GM23338 (cell line): ENCODE results near the gene AQP3. TPM values are rescaled to one million over a fixed set of nuclear protein-coding genes. Genes with fewer than 3 reads are reported as not detected.
A peak's percentile ranks its signal among the peaks of the same experiment; 100 is the strongest.

Experiments
- ATAC-seq: fragments of 200-7000 bp; cut with Tn5 transposase; 3 replicates; pipeline ENCODE4 v1.9.1; 2020
- DNase-seq: peaks from one replicate; pipeline ENCODE4 v3.0.0-alpha.2; 2015; ENCODE audit warnings: low spot score
- H2AFZ ChIP-seq: fragments of 200-600 bp; sonication (generic); 2 replicates; pipeline ENCODE4 v1.8.0; 2016; ENCODE audit warnings: antibody characterized with exemption, mild to moderate bottlenecking, moderate library complexity
- H3F3A ChIP-seq: fragments of 200-600 bp; sonication (generic); replicated peaks from 2 replicates; pipeline ENCODE4 v1.8.0; 2017; ENCODE audit warnings: antibody characterized with exemption, mixed run types, low read depth
- H3K27ac ChIP-seq: fragments of 200-600 bp; sonication (generic); 2 replicates; pipeline ENCODE4 v1.6.1; 2016; ENCODE audit warnings: low read depth
- H3K27me3 ChIP-seq: fragments of 200-600 bp; sonication (generic); 2 replicates; pipeline ENCODE4 v1.8.0; 2016; ENCODE audit warnings: mild to moderate bottlenecking, mixed run types, moderate library complexity; ENCODE audit not compliant: insufficient read depth
- H3K36me3 ChIP-seq: fragments of 200-600 bp; sonication (generic); 2 replicates; pipeline ENCODE4 v1.8.0; 2016; ENCODE audit warnings: mild to moderate bottlenecking; ENCODE audit not compliant: insufficient read depth
- H3K4me1 ChIP-seq: fragments of 200-600 bp; sonication (generic); 2 replicates; pipeline ENCODE4 v1.8.0; 2016; ENCODE audit warnings: mild to moderate bottlenecking, moderate library complexity; ENCODE audit not compliant: insufficient read depth
- H3K4me2 ChIP-seq: fragments of 200-600 bp; sonication (generic); 2 replicates; pipeline ENCODE4 v1.7.1; 2017; ENCODE audit warnings: mixed run types
- H3K4me3 ChIP-seq: fragments of 200-600 bp; sonication (generic); 2 replicates; pipeline ENCODE4 v1.6.1; 2016; ENCODE audit warnings: mixed run types
- H3K79me2 ChIP-seq: fragments of 200-600 bp; sonication (generic); replicated peaks from 2 replicates; pipeline ENCODE4 v1.8.0; 2017; ENCODE audit warnings: mild to moderate bottlenecking; ENCODE audit not compliant: insufficient read depth
- H3K9me2 ChIP-seq: fragments of 200-600 bp; sonication (generic); 2 replicates; pipeline ENCODE4 v1.8.0; 2017; ENCODE audit not compliant: insufficient read depth
- H4K20me1 ChIP-seq: fragments of 200-600 bp; sonication (generic); replicated peaks from 2 replicates; pipeline ENCODE4 v1.8.0; 2017; ENCODE audit warnings: mild to moderate bottlenecking; ENCODE audit not compliant: insufficient read depth
- H3K27ac Mint-ChIP-seq: 2 replicates; pipeline ENCODE4 v1.8.0; 2020; ENCODE audit warnings: inconsistent platforms, mild to moderate bottlenecking, moderate library complexity, mixed read lengths
- H3K27me3 Mint-ChIP-seq: 3 replicates; pipeline ENCODE4 v1.8.0; 2022; ENCODE audit warnings: low read depth, mild to moderate bottlenecking, moderate library complexity, mixed read lengths, inconsistent platforms; ENCODE audit not compliant: insufficient read depth, poor library complexity
- H3K36me3 Mint-ChIP-seq: 3 replicates; pipeline ENCODE4 v1.8.0; 2021; ENCODE audit warnings: low read depth, mild to moderate bottlenecking, inconsistent platforms, moderate library complexity, mixed read lengths
- H3K4me1 Mint-ChIP-seq: 3 replicates; pipeline ENCODE4 v1.8.0; 2020; ENCODE audit warnings: mild to moderate bottlenecking, inconsistent platforms, mixed read lengths
- H3K4me3 Mint-ChIP-seq: 3 replicates; pipeline ENCODE4 v1.8.0; 2021; ENCODE audit warnings: moderate library complexity, mild to moderate bottlenecking, inconsistent platforms, mixed read lengths
- H3K9me3 Mint-ChIP-seq: 3 replicates; pipeline ENCODE4 v1.8.0; 2020; ENCODE audit warnings: moderate library complexity, mild to moderate bottlenecking, inconsistent platforms, mixed read lengths
- EZH2phosphoT487 ChIP-seq: fragments of 200-600 bp; sonication (generic); IDR thresholded peaks from one replicate; pipeline ENCODE4 v1.8.1; 2018; ENCODE audit warnings: antibody characterized with exemption; ENCODE audit not compliant: unreplicated experiment
- NANOG ChIP-seq: IDR thresholded peaks from 2 replicates; pipeline ENCODE4 v1.6.1; 2016; ENCODE audit warnings: antibody characterized with exemption, borderline replicate concordance
- STAT1 ChIP-seq: IDR thresholded peaks from one replicate; pipeline ENCODE4 v1.6.1; 2016; ENCODE audit warnings: antibody characterized with exemption; ENCODE audit not compliant: unreplicated experiment
- polyA plus RNA-seq: library from polyadenylated mRNA; unstranded; fragments of >200 nt; fragmentation: Nextera tagmentation; extraction: Ambion mirVana; gene quantifications from 2 replicates; pipeline ENCODE4 v1.2.1, GENCODE V29; 2016
- total RNA-seq: library from RNA; depleted of rRNA; stranded (reverse); fragments of >200 nt; shearing (Covaris generic); gene quantifications from 2 replicates; pipeline ENCODE4 v1.2.3, GENCODE V29; 2014
- TF ChIP-seq, protein P1 (sequence below): fragments of 250-450 bp; sonication (Bioruptor Pico); IDR thresholded peaks from 2 replicates; pipeline ENCODE4 v1.5.0; 2020; ENCODE audit warnings: mild to moderate bottlenecking, moderate library complexity
- TF ChIP-seq, protein P2 (sequence below): IDR thresholded peaks from one replicate; pipeline ENCODE4 v1.6.1; 2018; ENCODE audit warnings: antibody characterized with exemption; ENCODE audit not compliant: unreplicated experiment

The AQP3 gene
- total and polyA plus RNA-seq, 2 experiments from 2014 or later = 1.4 to 3.5 TPM

DNA sequence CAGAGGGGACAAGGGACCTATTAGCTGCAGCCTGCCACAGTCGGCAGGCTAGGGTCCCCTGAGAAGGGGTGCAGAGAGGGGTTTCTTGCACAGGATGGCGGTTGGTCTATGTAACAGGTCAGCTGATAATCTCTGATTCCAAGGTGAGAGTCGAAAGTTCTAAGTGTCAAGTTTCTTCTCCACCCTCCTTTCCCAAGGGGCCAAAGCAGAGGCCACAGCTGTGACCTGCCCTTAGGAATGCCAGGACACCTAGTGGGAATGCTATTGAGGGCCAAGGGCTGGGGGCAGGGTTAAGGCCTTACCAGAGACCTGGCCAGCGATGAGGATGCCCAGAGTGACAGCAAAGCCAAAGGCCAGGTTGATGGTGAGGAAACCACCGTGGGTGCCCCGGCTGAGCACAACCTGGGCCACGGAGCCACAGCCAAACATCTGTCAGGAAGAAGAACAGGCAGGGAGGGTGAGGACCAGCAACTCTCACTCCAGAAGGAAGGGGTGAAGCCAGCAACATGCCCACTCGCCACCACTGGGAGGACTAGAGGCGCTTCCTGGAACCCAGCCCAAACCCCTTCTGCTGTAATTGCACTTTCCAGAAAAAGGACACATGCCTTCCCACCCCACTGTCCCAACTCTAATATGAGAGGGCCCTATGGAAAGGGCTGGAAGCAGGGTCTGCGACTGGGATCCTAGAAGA is 3.8 kb downstream of the AQP3 start:
- Histone ChIP-seq H3K27ac (no peak overlapping the region), H4K20me1 (no peaks in the 10 kb centered on the region), H3K27me3 (peaks cover 23% of the 10 kb centered on the region), H3K4me3 (no peak overlapping the region), H2AFZ (no peak overlapping the region), H3K79me2 (no peaks in the 10 kb centered on the region), H3K4me1 (peaks cover 23% of the 10 kb centered on the region), H3K36me3 (no peaks in the 10 kb centered on the region), H3K4me2 (no peak overlapping the region), H3K9me2 (no peaks in the 10 kb centered on the region), H3F3A (0 out of 2 replicates have a peak, but pooled peaks cover 8% of the 10 kb centered on the region)
- DNase-seq = peak; percentile 35
- Mint-ChIP-seq H3K27ac (no peak overlapping the region), H3K27me3 (peaks cover 32% of the 10 kb centered on the region), H3K9me3 (no peaks in the 10 kb centered on the region), H3K36me3 (no peaks in the 10 kb centered on the region), H3K4me1 (peaks cover 43% of the 10 kb centered on the region), H3K4me3 (no peak overlapping the region)
- TF ChIP-seq, protein P1, sequence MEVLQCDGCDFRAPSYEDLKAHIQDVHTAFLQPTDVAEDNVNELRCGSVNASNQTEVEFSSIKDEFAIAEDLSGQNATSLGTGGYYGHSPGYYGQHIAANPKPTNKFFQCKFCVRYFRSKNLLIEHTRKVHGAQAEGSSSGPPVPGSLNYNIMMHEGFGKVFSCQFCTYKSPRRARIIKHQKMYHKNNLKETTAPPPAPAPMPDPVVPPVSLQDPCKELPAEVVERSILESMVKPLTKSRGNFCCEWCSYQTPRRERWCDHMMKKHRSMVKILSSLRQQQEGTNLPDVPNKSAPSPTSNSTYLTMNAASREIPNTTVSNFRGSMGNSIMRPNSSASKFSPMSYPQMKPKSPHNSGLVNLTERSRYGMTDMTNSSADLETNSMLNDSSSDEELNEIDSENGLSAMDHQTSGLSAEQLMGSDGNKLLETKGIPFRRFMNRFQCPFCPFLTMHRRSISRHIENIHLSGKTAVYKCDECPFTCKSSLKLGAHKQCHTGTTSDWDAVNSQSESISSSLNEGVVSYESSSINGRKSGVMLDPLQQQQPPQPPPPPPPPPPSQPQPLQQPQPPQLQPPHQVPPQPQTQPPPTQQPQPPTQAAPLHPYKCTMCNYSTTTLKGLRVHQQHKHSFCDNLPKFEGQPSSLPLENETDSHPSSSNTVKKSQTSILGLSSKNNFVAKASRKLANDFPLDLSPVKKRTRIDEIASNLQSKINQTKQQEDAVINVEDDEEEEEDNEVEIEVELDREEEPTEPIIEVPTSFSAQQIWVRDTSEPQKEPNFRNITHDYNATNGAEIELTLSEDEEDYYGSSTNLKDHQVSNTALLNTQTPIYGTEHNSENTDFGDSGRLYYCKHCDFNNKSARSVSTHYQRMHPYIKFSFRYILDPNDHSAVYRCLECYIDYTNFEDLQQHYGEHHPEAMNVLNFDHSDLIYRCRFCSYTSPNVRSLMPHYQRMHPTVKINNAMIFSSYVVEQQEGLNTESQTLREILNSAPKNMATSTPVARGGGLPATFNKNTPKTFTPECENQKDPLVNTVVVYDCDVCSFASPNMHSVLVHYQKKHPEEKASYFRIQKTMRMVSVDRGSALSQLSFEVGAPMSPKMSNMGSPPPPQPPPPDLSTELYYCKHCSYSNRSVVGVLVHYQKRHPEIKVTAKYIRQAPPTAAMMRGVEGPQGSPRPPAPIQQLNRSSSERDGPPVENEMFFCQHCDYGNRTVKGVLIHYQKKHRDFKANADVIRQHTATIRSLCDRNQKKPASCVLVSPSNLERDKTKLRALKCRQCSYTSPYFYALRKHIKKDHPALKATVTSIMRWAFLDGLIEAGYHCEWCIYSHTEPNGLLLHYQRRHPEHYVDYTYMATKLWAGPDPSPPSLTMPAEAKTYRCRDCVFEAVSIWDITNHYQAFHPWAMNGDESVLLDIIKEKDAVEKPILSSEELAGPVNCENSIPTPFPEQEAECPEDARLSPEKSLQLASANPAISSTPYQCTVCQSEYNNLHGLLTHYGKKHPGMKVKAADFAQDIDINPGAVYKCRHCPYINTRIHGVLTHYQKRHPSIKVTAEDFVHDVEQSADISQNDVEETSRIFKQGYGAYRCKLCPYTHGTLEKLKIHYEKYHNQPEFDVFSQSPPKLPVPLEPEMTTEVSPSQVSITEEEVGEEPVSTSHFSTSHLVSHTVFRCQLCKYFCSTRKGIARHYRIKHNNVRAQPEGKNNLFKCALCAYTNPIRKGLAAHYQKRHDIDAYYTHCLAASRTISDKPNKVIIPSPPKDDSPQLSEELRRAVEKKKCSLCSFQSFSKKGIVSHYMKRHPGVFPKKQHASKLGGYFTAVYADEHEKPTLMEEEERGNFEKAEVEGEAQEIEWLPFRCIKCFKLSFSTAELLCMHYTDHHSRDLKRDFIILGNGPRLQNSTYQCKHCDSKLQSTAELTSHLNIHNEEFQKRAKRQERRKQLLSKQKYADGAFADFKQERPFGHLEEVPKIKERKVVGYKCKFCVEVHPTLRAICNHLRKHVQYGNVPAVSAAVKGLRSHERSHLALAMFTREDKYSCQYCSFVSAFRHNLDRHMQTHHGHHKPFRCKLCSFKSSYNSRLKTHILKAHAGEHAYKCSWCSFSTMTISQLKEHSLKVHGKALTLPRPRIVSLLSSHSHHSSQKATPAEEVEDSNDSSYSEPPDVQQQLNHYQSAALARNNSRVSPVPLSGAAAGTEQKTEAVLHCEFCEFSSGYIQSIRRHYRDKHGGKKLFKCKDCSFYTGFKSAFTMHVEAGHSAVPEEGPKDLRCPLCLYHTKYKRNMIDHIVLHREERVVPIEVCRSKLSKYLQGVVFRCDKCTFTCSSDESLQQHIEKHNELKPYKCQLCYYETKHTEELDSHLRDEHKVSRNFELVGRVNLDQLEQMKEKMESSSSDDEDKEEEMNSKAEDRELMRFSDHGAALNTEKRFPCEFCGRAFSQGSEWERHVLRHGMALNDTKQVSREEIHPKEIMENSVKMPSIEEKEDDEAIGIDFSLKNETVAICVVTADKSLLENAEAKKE (CRISPR knock-in tag) = no peak
- TF ChIP-seq EZH2phosphoT487 = no peak
- no peak for TF ChIP-seq STAT1
- TF ChIP-seq, protein P2, sequence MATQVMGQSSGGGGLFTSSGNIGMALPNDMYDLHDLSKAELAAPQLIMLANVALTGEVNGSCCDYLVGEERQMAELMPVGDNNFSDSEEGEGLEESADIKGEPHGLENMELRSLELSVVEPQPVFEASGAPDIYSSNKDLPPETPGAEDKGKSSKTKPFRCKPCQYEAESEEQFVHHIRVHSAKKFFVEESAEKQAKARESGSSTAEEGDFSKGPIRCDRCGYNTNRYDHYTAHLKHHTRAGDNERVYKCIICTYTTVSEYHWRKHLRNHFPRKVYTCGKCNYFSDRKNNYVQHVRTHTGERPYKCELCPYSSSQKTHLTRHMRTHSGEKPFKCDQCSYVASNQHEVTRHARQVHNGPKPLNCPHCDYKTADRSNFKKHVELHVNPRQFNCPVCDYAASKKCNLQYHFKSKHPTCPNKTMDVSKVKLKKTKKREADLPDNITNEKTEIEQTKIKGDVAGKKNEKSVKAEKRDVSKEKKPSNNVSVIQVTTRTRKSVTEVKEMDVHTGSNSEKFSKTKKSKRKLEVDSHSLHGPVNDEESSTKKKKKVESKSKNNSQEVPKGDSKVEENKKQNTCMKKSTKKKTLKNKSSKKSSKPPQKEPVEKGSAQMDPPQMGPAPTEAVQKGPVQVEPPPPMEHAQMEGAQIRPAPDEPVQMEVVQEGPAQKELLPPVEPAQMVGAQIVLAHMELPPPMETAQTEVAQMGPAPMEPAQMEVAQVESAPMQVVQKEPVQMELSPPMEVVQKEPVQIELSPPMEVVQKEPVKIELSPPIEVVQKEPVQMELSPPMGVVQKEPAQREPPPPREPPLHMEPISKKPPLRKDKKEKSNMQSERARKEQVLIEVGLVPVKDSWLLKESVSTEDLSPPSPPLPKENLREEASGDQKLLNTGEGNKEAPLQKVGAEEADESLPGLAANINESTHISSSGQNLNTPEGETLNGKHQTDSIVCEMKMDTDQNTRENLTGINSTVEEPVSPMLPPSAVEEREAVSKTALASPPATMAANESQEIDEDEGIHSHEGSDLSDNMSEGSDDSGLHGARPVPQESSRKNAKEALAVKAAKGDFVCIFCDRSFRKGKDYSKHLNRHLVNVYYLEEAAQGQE = no peak
- no peak for TF ChIP-seq NANOG
- peak; percentile 6; the same call in 1 of the 3 replicates for ATAC-seq
